Coronary artery (tissue), 2 donors: Measurements from ENCODE around the gene ASMTL.

Experiments
- DNase-seq: peaks from one replicate; pipeline ENCODE4 v3.0.0-alpha.2; 2017; ENCODE audit warnings: low spot score
- H3K27ac ChIP-seq, 2 donors: fragments of 200-600 bp; sonication (generic); one replicate each; pipeline ENCODE4 v1.5.1; 2016 to 2019
- H3K4me3 ChIP-seq: fragments of 200-600 bp; sonication (generic); 2 replicates; pipeline ENCODE4 v1.5.1; 2016; ENCODE audit warnings: mild to moderate bottlenecking, moderate library complexity
- TF ChIP-seq, protein P1 (sequence below): fragments of 200-600 bp; sonication (generic); IDR thresholded peaks from one replicate; pipeline ENCODE4 v1.5.1; 2019; ENCODE audit warnings: antibody characterized with exemption

ASMTL gene

DNA sequence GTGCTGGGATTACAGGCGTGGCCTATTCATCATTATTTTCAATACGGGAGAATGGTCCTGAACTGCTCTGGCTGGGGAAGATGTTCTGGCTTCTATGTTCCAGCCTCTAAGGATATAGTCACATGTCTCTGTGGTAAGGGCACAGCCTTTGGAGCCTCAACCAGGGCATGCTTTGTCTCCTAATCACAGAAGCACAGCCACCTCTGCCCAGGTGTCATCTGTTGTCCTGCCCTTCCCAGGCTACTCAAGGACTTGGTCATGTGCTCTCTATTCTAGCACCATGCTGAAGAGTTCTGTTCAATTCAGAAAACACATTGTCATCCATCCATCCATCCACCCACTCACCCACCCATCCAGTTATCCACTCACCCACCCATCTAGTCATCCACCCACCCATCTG, 29.5 kb downstream of the ASMTL start:
- TF ChIP-seq, protein P1, sequence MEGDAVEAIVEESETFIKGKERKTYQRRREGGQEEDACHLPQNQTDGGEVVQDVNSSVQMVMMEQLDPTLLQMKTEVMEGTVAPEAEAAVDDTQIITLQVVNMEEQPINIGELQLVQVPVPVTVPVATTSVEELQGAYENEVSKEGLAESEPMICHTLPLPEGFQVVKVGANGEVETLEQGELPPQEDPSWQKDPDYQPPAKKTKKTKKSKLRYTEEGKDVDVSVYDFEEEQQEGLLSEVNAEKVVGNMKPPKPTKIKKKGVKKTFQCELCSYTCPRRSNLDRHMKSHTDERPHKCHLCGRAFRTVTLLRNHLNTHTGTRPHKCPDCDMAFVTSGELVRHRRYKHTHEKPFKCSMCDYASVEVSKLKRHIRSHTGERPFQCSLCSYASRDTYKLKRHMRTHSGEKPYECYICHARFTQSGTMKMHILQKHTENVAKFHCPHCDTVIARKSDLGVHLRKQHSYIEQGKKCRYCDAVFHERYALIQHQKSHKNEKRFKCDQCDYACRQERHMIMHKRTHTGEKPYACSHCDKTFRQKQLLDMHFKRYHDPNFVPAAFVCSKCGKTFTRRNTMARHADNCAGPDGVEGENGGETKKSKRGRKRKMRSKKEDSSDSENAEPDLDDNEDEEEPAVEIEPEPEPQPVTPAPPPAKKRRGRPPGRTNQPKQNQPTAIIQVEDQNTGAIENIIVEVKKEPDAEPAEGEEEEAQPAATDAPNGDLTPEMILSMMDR = no peak
- DNase-seq = no peak

GRCh38 chrX:1422135-1422465, 30.6 kb downstream of the ASMTL start:
- H3K4me3 ChIP-seq = no peak overlapping the region
- no peak for DNase-seq
- TF ChIP-seq, protein P1 = no peak
- H3K27ac ChIP-seq = no peak overlapping the region

More for the DNA sequence above, 29.5 kb downstream of the ASMTL start:
- H3K27ac ChIP-seq = no peak overlapping the region
- H3K4me3 ChIP-seq = no peak overlapping the region

GRCh38 chrX:1421433-1422134, 31.1 kb downstream of the ASMTL start:
- TF ChIP-seq, protein P1 = no peak
- no peak overlapping the region for H3K4me3 ChIP-seq
- H3K27ac ChIP-seq = no peak overlapping the region
- no peak for DNase-seq

DNA sequence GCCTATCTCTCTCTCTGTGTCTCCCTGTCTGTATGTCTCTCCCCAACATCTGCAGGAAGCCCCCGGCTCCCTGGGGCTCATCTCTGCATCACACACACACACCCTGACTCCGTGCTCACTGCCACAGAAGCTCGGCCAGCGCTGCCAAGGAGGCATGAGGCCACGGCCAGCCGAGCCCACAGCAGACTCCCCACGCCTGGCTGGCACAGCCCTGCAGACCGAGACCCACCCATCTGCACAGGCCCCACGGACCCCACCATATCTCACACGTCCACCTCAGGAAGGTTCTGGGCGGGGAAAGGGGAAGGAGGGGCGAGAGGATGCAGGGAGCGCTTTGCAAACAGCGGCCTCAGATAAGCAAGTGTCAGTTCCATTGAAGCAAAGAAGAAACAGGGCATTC, 32.3 kb downstream of the ASMTL start:
- DNase-seq = no peak
- TF ChIP-seq, protein P1 = no peak
- no peak overlapping the region for H3K4me3 ChIP-seq
- no peak overlapping the region for H3K27ac ChIP-seq

GRCh38 chrX:1419545-1420355, 33.0 kb downstream of the ASMTL start:
- H3K27ac ChIP-seq = no peak overlapping the region
- no peak overlapping the region for H3K4me3 ChIP-seq
- TF ChIP-seq, protein P1 = no peak
- no peak for DNase-seq

GRCh38 chrX:1418901-1419544, 33.7 kb downstream of the ASMTL start:
- Histone ChIP-seq H3K27ac (no peak overlapping the region), H3K4me3 (no peak overlapping the region)
- TF ChIP-seq, protein P1 = no peak
- DNase-seq = no peak
